MM.1S (cell line): Measurements from ENCODE around the gene ZBTB47.

Experiments
- DNase-seq: peaks from one replicate; pipeline ENCODE4 v3.0.0-alpha.2; 2015
- H2AFZ ChIP-seq: fragments of 300-600 bp; sonication (generic); 2 replicates; pipeline ENCODE4 v1.6.0; 2016; ENCODE audit warnings: antibody characterized with exemption, low read length
- H3F3A ChIP-seq: fragments of 300-600 bp; sonication (generic); 2 replicates; pipeline ENCODE4 v1.6.1; 2016; ENCODE audit warnings: mild to moderate bottlenecking, antibody characterized with exemption, low read length, moderate library complexity, mixed read lengths; ENCODE audit not compliant: insufficient read depth
- H3K27ac ChIP-seq: fragments of 300-600 bp; sonication (generic); 2 replicates; pipeline ENCODE4 v1.5.1; 2016; ENCODE audit warnings: mild to moderate bottlenecking, low read length
- H3K27me3 ChIP-seq: fragments of 300-600 bp; sonication (generic); replicated peaks from 2 replicates; pipeline ENCODE4 v1.6.0; 2016; ENCODE audit warnings: low read length; ENCODE audit not compliant: insufficient read depth
- H3K36me3 ChIP-seq: fragments of 300-600 bp; sonication (generic); replicated peaks from 2 replicates; pipeline ENCODE4 v1.6.1; 2016; ENCODE audit warnings: mild to moderate bottlenecking, low read length, mixed read lengths; ENCODE audit not compliant: insufficient read depth
- H3K4me1 ChIP-seq: fragments of 300-600 bp; sonication (generic); 2 replicates; pipeline ENCODE4 v1.6.1; 2016; ENCODE audit warnings: low read length, mixed read lengths
- H3K4me2 ChIP-seq: fragments of 300-600 bp; sonication (generic); 2 replicates; pipeline ENCODE4 v1.6.0; 2016; ENCODE audit warnings: low read depth, low read length
- H3K4me3 ChIP-seq: fragments of 300-600 bp; sonication (generic); 2 replicates; pipeline ENCODE4 v1.5.1; 2016; ENCODE audit warnings: low read length, mixed read lengths
- H3K79me2 ChIP-seq: fragments of 300-600 bp; sonication (generic); 2 replicates; pipeline ENCODE4 v1.6.1; 2016; ENCODE audit warnings: mixed run types, low read length, mixed read lengths
- H3K9ac ChIP-seq: fragments of 300-600 bp; sonication (generic); 2 replicates; pipeline ENCODE4 v1.6.1; 2016; ENCODE audit warnings: low read length, mixed read lengths
- H3K9me2 ChIP-seq: fragments of 300-600 bp; sonication (generic); replicated peaks from 2 replicates; pipeline ENCODE4 v1.6.1; 2016; ENCODE audit warnings: mild to moderate bottlenecking, low read length, mixed read lengths; ENCODE audit not compliant: insufficient read depth
- H3K9me3 ChIP-seq: fragments of 300-600 bp; sonication (generic); replicated peaks from 2 replicates; pipeline ENCODE4 v1.6.1; 2016; ENCODE audit warnings: mild to moderate bottlenecking, low read length, mixed read lengths; ENCODE audit not compliant: insufficient read depth
- H4K20me1 ChIP-seq: fragments of 300-600 bp; sonication (generic); 2 replicates; pipeline ENCODE4 v1.6.1; 2016; ENCODE audit warnings: mild to moderate bottlenecking, low read length, moderate library complexity, mixed read lengths; ENCODE audit not compliant: insufficient read depth
- CTCF ChIP-seq: fragments of 300-600 bp; sonication (generic); IDR thresholded peaks from 2 replicates; pipeline ENCODE4 v1.5.1; 2016; ENCODE audit warnings: antibody characterized with exemption, low read length, mixed read lengths
- EZH2 ChIP-seq: fragments of 300-600 bp; sonication (generic); optimal IDR thresholded peaks from 2 replicates; pipeline ENCODE3; 2017; ENCODE audit warnings: low read depth, mild to moderate bottlenecking, antibody characterized with exemption, low read length, mixed read lengths
- EZH2phosphoT487 ChIP-seq: fragments of 300-600 bp; sonication (generic); IDR thresholded peaks from 2 replicates; pipeline ENCODE4 v1.6.1; 2018; ENCODE audit warnings: antibody characterized with exemption, low read length

Gene ZBTB47

GRCh38 chr3:42666577-42666998 is 13.1 kb downstream of the ZBTB47 start:
- H3K36me3 ChIP-seq, result no peaks in the 10 kb centered on the region
- H3K4me3 ChIP-seq, result no peak overlapping the region
- TF ChIP-seq EZH2, result no peak
- TF ChIP-seq CTCF, result no peak
- TF ChIP-seq EZH2phosphoT487, result no peak
- no peak overlapping the region for H3K9ac ChIP-seq
- DNase-seq, result no peak
- no peak overlapping the region for H3K4me2 ChIP-seq
- H4K20me1 ChIP-seq, result no peaks in the 10 kb centered on the region
- no peaks in the 10 kb centered on the region for H3K9me2 ChIP-seq
- H3K27ac ChIP-seq, result no peak overlapping the region
- no peaks in the 10 kb centered on the region for H3K4me1 ChIP-seq
- no peak overlapping the region for H2AFZ ChIP-seq
- H3K79me2 ChIP-seq, result no peaks in the 10 kb centered on the region
- H3F3A ChIP-seq, result no peaks in the 10 kb centered on the region
- no peaks in the 10 kb centered on the region for H3K27me3 ChIP-seq
- H3K9me3 ChIP-seq, result no peaks in the 10 kb centered on the region

GRCh38 chr3:42667096-42667522 is 13.6 kb downstream of the ZBTB47 start:
- no peaks in the 10 kb centered on the region for H3K4me1 ChIP-seq
- no peak overlapping the region for H3K27ac ChIP-seq
- no peak overlapping the region for H3K4me2 ChIP-seq
- no peak overlapping the region for H3K9ac ChIP-seq
- DNase-seq, result no peak
- no peaks in the 10 kb centered on the region for H3K36me3 ChIP-seq
- H3K9me3 ChIP-seq, result no peaks in the 10 kb centered on the region
- no peak overlapping the region for H3K4me3 ChIP-seq
- H3K79me2 ChIP-seq, result no peaks in the 10 kb centered on the region
- no peaks in the 10 kb centered on the region for H3F3A ChIP-seq
- H4K20me1 ChIP-seq, result no peaks in the 10 kb centered on the region
- no peak overlapping the region for H2AFZ ChIP-seq
- no peak for TF ChIP-seq EZH2phosphoT487
- TF ChIP-seq CTCF, result no peak
- no peak for TF ChIP-seq EZH2
- no peaks in the 10 kb centered on the region for H3K9me2 ChIP-seq
- no peaks in the 10 kb centered on the region for H3K27me3 ChIP-seq

GRCh38 chr3:42667523-42668412 is 14.3 kb downstream of the ZBTB47 start:
- Histone ChIP-seq H3K4me3 (no peak overlapping the region), H3K79me2 (no peaks in the 10 kb centered on the region), H3K27ac (no peak overlapping the region), H3K27me3 (no peaks in the 10 kb centered on the region), H3K9ac (no peak overlapping the region), H3K36me3 (no peaks in the 10 kb centered on the region), H3F3A (no peaks in the 10 kb centered on the region), H3K9me3 (no peaks in the 10 kb centered on the region), H3K4me2 (no peak overlapping the region), H2AFZ (no peak overlapping the region), H3K4me1 (no peaks in the 10 kb centered on the region), H4K20me1 (no peaks in the 10 kb centered on the region), H3K9me2 (no peaks in the 10 kb centered on the region)
- TF ChIP-seq CTCF (no peak), EZH2phosphoT487 (no peak), EZH2 (no peak)
- no peak for DNase-seq
